CD4-positive, alpha-beta T cell (primary cell): ENCODE results near the gene ARHGEF17. TPM values are rescaled to one million over a fixed set of nuclear protein-coding genes. Genes with fewer than 3 reads are reported as not detected.

ENCODE experiments used
- ATAC-seq: fragments of 200-7000 bp; cut with Tn5 transposase; one replicate; pipeline ENCODE4 v1.10.0; 2022; ENCODE audit warnings: mild to moderate bottlenecking; ENCODE audit not compliant: poor library complexity
- CTCF ChIA-PET: fragments of 350-600 bp; sonication (Branson Sonifier 250); formaldehyde crosslinking; loops from one replicate; lab custom pipeline; 2021; ENCODE audit warnings: antibody characterized with exemption, inconsistent platforms; lab: Charles Lee
- POLR2A ChIA-PET: fragments of 350-600 bp; sonication (Branson Sonifier 250); formaldehyde crosslinking; loops from one replicate; lab custom pipeline; 2021; ENCODE audit warnings: antibody characterized with exemption, inconsistent platforms; lab: Charles Lee
- DNase-seq, 14 experiments: peaks; one replicate each; pipeline ENCODE4 v3.0.0-alpha.2; 2013 to 2020; ENCODE audit warnings: mixed read lengths in 2 of 14
- H3K27ac ChIP-seq, 2 donors: one replicate each; pipeline versions ENCODE4 v1.5.1 to v1.7.0; 2013; ENCODE audit warnings: low read length in 2 of 2, low read depth in 1 of 2, mild to moderate bottlenecking in 1 of 2
- H3K27me3 ChIP-seq, 2 experiments: 1 replicate in 1 of 2; 2 replicates in 1 of 2; pipeline versions ENCODE4 v1.6.1 to v1.7.0; 2013; ENCODE audit warnings: low read length in 2 of 2, control low read depth in 1 of 2, mild to moderate bottlenecking in 1 of 2, moderate library complexity in 1 of 2; ENCODE audit not compliant: insufficient read depth in 2 of 2, control insufficient read depth in 1 of 2
- H3K36me3 ChIP-seq: one replicate; pipeline ENCODE4 v1.6.1; 2013; ENCODE audit warnings: low read length, control low read depth; ENCODE audit not compliant: insufficient read depth
- H3K4me1 ChIP-seq: one replicate; pipeline ENCODE4 v1.6.1; 2013; ENCODE audit warnings: low read length, control low read depth; ENCODE audit not compliant: insufficient read depth
- H3K4me3 ChIP-seq: one replicate; pipeline ENCODE4 v1.5.1; 2013; ENCODE audit warnings: mild to moderate bottlenecking, low read length, moderate library complexity
- H3K9me3 ChIP-seq, 2 experiments: 1 replicate in 1 of 2; 2 replicates in 1 of 2; pipeline versions ENCODE4 v1.6.1 to v1.7.0; 2013; ENCODE audit warnings: low read length in 2 of 2, mild to moderate bottlenecking in 2 of 2, control low read depth in 1 of 2, moderate library complexity in 1 of 2; ENCODE audit not compliant: control insufficient read depth in 1 of 2, insufficient read depth in 1 of 2
- H3K27ac Mint-ChIP-seq: one replicate; pipeline ENCODE4 v1.8.0; 2020; ENCODE audit warnings: mixed read lengths
- H3K27me3 Mint-ChIP-seq: one replicate; pipeline ENCODE4 v1.8.0; 2021; ENCODE audit warnings: mixed read lengths
- H3K36me3 Mint-ChIP-seq: one replicate; pipeline ENCODE4 v1.8.0; 2021; ENCODE audit warnings: low read depth, mixed read lengths
- H3K4me1 Mint-ChIP-seq: one replicate; pipeline ENCODE4 v1.8.0; 2021; ENCODE audit warnings: low read depth, mixed read lengths
- H3K4me3 Mint-ChIP-seq: one replicate; pipeline ENCODE4 v1.8.0; 2020; ENCODE audit warnings: mild to moderate bottlenecking, mixed read lengths
- H3K9me3 Mint-ChIP-seq: one replicate; pipeline ENCODE4 v1.8.0; 2020; ENCODE audit warnings: mixed read lengths
- intact Hi-C, 2 experiments: fragments of 100-400 bp; cut with DNase I in 1 of 2; cut with micrococcal nuclease in 1 of 2; formaldehyde crosslinking; loops; one replicate each; pipeline versions ENCODE4 v1.15.1 to v1.9.0; 2023 to 2025; cut with DNase I, micrococcal nuclease
- total RNA-seq, 174 experiments: library from RNA in 2 of 174; stranded (reverse) in 2 of 174; gene quantifications; one replicate each; pipeline ENCODE4 v1.2.3 and lab custom pipeline; 2021 to 2026
- TF ChIP-seq, protein P1 (sequence below): fragments of 200-600 bp; IDR thresholded peaks from one replicate; pipeline ENCODE4 v1.8.0; 2022; ENCODE audit warnings: antibody characterized with exemption, mild to moderate bottlenecking

Gene ARHGEF17
- total RNA-seq, 2 experiments from 2014 or later = not detected

DNA sequence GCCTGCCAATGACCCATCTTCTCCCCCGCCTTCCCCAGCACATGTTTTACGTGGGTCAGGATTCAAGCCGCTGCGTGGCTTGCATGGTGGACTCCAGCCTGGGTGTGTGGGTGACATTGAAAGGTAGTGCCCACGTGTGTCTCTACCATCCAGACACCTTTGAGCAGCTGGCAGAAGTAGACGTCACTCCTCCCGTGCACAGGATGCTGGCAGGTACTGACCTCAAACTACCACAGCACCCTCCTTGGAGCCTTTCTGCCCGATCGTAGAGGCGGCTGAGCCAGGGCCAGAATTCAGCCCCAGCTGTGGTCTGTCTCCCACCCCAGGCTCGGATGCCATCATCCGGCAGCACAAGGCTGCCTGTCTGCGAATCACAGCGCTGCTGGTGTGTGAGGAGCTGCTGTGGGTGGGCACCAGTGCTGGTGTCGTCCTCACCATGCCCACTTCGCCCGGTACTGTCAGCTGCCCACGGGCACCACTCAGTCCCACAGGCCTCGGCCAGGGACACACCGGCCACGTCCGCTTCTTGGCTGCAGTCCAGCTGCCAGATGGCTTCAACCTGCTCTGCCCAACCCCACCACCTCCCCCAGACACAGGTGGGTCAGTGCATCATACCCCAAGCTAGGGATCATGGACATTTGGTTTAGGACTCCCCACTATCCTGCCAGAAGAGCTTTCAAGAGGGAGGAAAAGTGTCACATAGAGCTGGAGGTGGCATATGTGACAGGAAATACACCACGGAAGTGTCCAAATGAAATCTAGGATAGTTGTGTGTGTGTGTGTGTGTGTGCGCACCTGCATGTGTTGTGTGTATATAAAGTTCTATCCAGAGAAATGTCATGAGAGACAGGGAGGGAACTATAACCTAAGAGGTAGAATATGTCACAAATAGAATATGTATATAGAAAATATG lies 57.5 kb downstream of the ARHGEF17 start:
- POLR2A ChIA-PET = interaction anchor here (0.7 to 2.2 kb wide), 4 partner anchors 11 to 233 kb away, joined by 3 to 9 read pairs (median 8); partner anchors contain the start of gene RELT
- H3K27me3 Mint-ChIP-seq = no peaks in the 10 kb centered on the region
- H3K27ac Mint-ChIP-seq = peak overlapping the region; percentile 88
- H3K27me3 ChIP-seq = no peaks in the 10 kb centered on the region
- H3K9me3 ChIP-seq = no peaks in the 10 kb centered on the region
- no peaks in the 10 kb centered on the region for H3K36me3 Mint-ChIP-seq
- DNase-seq (no peak), ATAC-seq (peak; percentile 47)
- intact Hi-C loops = loop anchor here (1.0 kb wide), 1 partner anchor 11 kb away; the partner anchor contains the start of gene RELT (in 2 of the 2)
- no peaks in the 10 kb centered on the region for H3K9me3 Mint-ChIP-seq
- TF ChIP-seq, protein P1, sequence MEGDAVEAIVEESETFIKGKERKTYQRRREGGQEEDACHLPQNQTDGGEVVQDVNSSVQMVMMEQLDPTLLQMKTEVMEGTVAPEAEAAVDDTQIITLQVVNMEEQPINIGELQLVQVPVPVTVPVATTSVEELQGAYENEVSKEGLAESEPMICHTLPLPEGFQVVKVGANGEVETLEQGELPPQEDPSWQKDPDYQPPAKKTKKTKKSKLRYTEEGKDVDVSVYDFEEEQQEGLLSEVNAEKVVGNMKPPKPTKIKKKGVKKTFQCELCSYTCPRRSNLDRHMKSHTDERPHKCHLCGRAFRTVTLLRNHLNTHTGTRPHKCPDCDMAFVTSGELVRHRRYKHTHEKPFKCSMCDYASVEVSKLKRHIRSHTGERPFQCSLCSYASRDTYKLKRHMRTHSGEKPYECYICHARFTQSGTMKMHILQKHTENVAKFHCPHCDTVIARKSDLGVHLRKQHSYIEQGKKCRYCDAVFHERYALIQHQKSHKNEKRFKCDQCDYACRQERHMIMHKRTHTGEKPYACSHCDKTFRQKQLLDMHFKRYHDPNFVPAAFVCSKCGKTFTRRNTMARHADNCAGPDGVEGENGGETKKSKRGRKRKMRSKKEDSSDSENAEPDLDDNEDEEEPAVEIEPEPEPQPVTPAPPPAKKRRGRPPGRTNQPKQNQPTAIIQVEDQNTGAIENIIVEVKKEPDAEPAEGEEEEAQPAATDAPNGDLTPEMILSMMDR = no peak
- peak overlapping the region; percentile 48 to 92 for H3K27ac ChIP-seq
- CTCF ChIA-PET = interaction anchor here (3.2 kb wide), 1 partner anchor 15 kb away, joined by 15 read pairs; no protein-coding TSS in a partner anchor
- H3K4me3 ChIP-seq = no peak overlapping the region
- peaks cover 37% of the 10 kb centered on the region for H3K4me1 ChIP-seq
- H3K36me3 ChIP-seq = no peaks in the 10 kb centered on the region
- H3K4me1 Mint-ChIP-seq = peaks cover 26% of the 10 kb centered on the region
- peak overlapping the region; percentile 40 for H3K4me3 Mint-ChIP-seq

DNA sequence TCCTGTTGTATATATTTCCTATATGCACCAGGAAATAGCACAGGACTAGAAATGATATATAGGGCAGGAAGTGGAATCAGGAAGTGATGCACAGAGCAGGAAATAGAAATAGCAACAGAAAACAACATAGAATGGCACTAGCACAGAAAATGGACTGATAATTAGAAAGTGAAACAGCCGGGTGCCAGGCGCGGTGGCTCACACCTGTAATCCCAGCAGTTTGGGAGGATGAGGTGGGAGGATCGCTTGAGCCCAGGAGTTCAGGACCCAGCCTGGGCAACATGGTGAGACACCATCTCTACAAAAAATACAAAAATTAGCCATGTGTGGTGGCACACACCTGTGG lies 58.2 kb downstream of the ARHGEF17 start:
- Mint-ChIP-seq H3K4me1 (peaks cover 26% of the 10 kb centered on the region), H3K9me3 (no peaks in the 10 kb centered on the region), H3K27me3 (no peaks in the 10 kb centered on the region), H3K27ac (peak overlapping the region; percentile 88), H3K4me3 (peak overlapping the region; percentile 40), H3K36me3 (no peaks in the 10 kb centered on the region)
- ATAC-seq = peak; percentile 93
- CTCF ChIA-PET = interaction anchor here (1.3 to 3.2 kb wide), 2 partner anchors 16 to 27 kb away, joined by 3 to 15 read pairs; no protein-coding TSS in a partner anchor
- Histone ChIP-seq H3K27ac (peak overlapping the region; percentile 48 to 92), H3K4me1 (peaks cover 37% of the 10 kb centered on the region), H3K27me3 (no peaks in the 10 kb centered on the region), H3K36me3 (no peaks in the 10 kb centered on the region), H3K9me3 (no peaks in the 10 kb centered on the region), H3K4me3 (peak overlapping the region; percentile 30)
- peak in 6 of 14 experiments; percentile 12 to 86 (median 52) for DNase-seq
- TF ChIP-seq, protein P1 = no peak
- intact Hi-C loops = loop anchor here (1.0 kb wide), 1 partner anchor 10 kb away; the partner anchor contains the start of gene RELT (in 2 of the 2)
- POLR2A ChIA-PET = interaction anchor here (1.1 to 2.2 kb wide), 4 partner anchors 11 to 27 kb away, joined by 3 to 9 read pairs (median 8); partner anchors contain the start of gene RELT

- Mint-ChIP-seq H3K27me3 (no peaks in the 10 kb centered on the region), H3K9me3 (no peaks in the 10 kb centered on the region), H3K4me1 (peaks cover 26% of the 10 kb centered on the region), H3K36me3 (no peaks in the 10 kb centered on the region), H3K4me3 (no peak overlapping the region), H3K27ac (peak overlapping the region; percentile 88)
- ATAC-seq (no peak), DNase-seq (no peak)
- Histone ChIP-seq H3K36me3 (no peaks in the 10 kb centered on the region), H3K27me3 (no peaks in the 10 kb centered on the region), H3K4me3 (no peak overlapping the region), H3K27ac (peak overlapping the region; percentile 48 to 92), H3K4me1 (peaks cover 37% of the 10 kb centered on the region), H3K9me3 (no peaks in the 10 kb centered on the region)
- ChIA-PET CTCF (interaction anchor here (1.3 to 3.2 kb wide), 2 partner anchors 16 to 26 kb away, joined by 3 to 15 read pairs; no protein-coding TSS in a partner anchor), POLR2A (interaction anchor here (1.1 to 2.2 kb wide), 3 partner anchors 10 to 26 kb away, joined by 3 to 9 read pairs (median 8); partner anchors contain the start of gene RELT)
- TF ChIP-seq, protein P1 = no peak
- intact Hi-C loops = loop anchor here (1.0 kb wide), 1 partner anchor 9 kb away; the partner anchor contains the start of gene RELT (in 2 of the 2)
Measured at GRCh38 chr11:73366953-73367352, 58.9 kb downstream of the ARHGEF17 start.
